Measurements from ENCODE around the gene GMCL2. TPM values are rescaled to one million over a fixed set of nuclear protein-coding genes. Genes with fewer than 3 reads are reported as not detected.
A peak's percentile ranks its signal among the peaks of the same experiment; 100 is the strongest.

GMCL2 gene
- total RNA-seq, 1 experiment from 2014 or later, result not detected

DNA sequence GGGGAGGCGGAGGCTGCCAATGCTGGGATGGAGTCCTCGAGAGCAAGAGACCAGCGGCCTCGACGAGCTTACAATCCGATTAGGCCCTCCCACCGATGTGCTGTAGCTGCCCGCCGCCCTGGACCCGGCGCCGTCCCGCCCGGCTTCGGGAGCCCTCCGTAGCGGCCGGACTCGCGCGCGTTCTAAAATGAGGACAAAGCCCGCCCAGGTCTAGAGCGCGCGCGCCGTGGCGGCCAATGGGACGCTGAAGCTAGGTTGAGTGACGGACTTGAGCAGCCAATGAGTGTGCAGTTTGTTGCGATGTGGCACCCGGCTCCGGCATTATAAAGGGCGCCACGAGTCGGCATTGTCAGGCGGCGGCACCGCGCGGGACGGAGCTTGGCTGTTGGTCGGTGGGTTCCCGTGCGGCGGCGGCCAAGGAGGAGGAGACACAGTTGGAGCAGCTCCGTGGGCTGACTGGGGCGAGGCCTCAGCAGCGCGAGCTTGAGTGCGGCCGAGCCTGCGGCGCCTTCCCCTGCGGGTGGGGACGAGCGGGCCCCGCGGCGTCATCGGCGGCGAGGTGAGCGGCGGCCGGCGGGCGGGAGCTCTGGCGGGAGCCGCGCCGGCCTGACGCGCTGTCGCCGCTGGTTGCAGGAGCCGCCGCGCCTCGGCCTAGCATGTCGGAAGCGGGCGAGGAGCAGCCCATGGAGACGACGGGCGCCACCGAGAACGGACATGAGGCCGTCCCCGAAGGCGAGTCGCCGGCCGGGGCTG is 17.2 kb upstream of the GMCL2 start, which contains the start of gene HNRNPAB:
Gene HNRNPAB, plus strand, starts transcription at position 352 of the 753 bp plus-strand sequence. Its CDS starts 305 bp downstream, at position 657.
- BruUV-seq (replicated peaks), result no TSS peak
- intact Hi-C loops (cut with micrococcal nuclease), result loop anchor here (5.0 kb wide), 1 partner anchor 52 kb away; the partner anchor contains the start of gene NHP2

DNA sequence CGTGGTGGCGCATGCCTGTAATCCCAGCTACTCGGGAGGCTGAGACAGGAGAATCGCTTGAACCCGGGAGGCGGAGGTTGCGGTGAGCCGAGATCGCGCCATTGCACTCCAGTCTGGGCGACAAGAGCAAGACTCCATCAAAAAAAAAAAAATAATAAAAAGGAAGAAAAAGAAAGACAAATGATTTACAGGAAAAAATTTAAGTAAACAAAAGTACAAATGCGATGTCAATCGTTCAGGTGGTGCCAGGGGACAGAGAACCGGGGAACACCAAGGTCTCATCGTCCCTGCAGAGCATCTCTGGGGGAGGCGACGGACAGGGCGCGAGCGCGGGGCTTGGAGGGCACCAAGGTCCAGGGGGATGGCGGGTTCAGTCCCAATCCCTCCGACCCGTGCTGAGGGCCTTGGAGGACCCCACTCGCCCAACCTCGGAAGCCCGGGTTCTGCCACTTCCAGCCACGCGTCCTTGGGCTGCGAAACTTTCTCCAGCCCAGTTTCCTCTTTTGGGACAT is 16.6 kb upstream of the GMCL2 start:
- TSS peak; percentile 78 for BruUV-seq (replicated peaks)
- H3K9ac ChIP-seq (ENCODE audit: low read length), result peak overlapping the region; percentile 94
- intact Hi-C loops (cut with micrococcal nuclease), result loop anchor here (5.0 kb wide), 1 partner anchor 51 kb away; the partner anchor contains the start of gene NHP2
- H3K4me3 ChIP-seq (ENCODE audit: low read length), result peak overlapping the region; percentile 92
- H3K27me3 ChIP-seq (ENCODE audit: low read length), result no peaks in the 10 kb centered on the region
- ChIA-PET CTCF (no interaction called here), POLR2A (ENCODE audit: unreplicated experiment) (interaction anchor here (0.5 to 0.6 kb wide), 3 partner anchors 20 to 1666 kb away, joined by 3 to 11 read pairs (median 6); no protein-coding TSS in a partner anchor)
- H3K4me2 ChIP-seq (ENCODE audit: low read length), result peak overlapping the region; percentile 87
- DNase-seq (no peak), ATAC-seq (peak; percentile 4; the same call in 1 of the 2 replicates)
- H2AFZ ChIP-seq (ENCODE audit: low read length), result peak overlapping the region; percentile 86
- H3K36me3 ChIP-seq (ENCODE audit: low read depth, low read length), result peaks cover 34% of the 10 kb centered on the region
- H3F3A ChIP-seq (ENCODE audit: low read length, unreplicated experiment), result no peaks in the 10 kb centered on the region
- H3K27ac ChIP-seq (ENCODE audit: low read length), result no peak overlapping the region
- peaks cover 35% of the 10 kb centered on the region for H4K20me1 ChIP-seq (ENCODE audit: low read length)
- peaks cover 50% of the 10 kb centered on the region for H3K79me2 ChIP-seq (ENCODE audit: low read length)
- TF ChIP-seq, protein P1, sequence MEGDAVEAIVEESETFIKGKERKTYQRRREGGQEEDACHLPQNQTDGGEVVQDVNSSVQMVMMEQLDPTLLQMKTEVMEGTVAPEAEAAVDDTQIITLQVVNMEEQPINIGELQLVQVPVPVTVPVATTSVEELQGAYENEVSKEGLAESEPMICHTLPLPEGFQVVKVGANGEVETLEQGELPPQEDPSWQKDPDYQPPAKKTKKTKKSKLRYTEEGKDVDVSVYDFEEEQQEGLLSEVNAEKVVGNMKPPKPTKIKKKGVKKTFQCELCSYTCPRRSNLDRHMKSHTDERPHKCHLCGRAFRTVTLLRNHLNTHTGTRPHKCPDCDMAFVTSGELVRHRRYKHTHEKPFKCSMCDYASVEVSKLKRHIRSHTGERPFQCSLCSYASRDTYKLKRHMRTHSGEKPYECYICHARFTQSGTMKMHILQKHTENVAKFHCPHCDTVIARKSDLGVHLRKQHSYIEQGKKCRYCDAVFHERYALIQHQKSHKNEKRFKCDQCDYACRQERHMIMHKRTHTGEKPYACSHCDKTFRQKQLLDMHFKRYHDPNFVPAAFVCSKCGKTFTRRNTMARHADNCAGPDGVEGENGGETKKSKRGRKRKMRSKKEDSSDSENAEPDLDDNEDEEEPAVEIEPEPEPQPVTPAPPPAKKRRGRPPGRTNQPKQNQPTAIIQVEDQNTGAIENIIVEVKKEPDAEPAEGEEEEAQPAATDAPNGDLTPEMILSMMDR (conservative IDR thresholded peaks at IDR 0.05; ENCODE audit: low read depth, low read length), result no peak
- TF ChIP-seq EZH2 (IDR thresholded peaks at IDR 0.05; ENCODE audit: low read length, unreplicated experiment), result no peak
- no peak for TF ChIP-seq EZH2phosphoT487 (IDR thresholded peaks at IDR 0.05; ENCODE audit: borderline replicate concordance, low read length)
- H3K9me3 ChIP-seq (ENCODE audit: low read length), result no peaks in the 10 kb centered on the region
- H3K4me1 ChIP-seq (ENCODE audit: insufficient read depth, low read length), result peaks cover 31% of the 10 kb centered on the region
- H3K9me2 ChIP-seq (replicated peaks; ENCODE audit: low read length), result no peaks in the 10 kb centered on the region

More for the DNA sequence above, 17.2 kb upstream of the GMCL2 start, which contains the start of gene HNRNPAB:
- POLR2A ChIA-PET (ENCODE audit: unreplicated experiment), result interaction anchor here (0.5 to 0.8 kb wide), 4 partner anchors 21 to 1666 kb away, joined by 3 to 11 read pairs (median 4); partner anchors contain the start of gene NHP2
- peak within 1 kb of the TSS; percentile 94 for H3K9ac ChIP-seq (ENCODE audit: low read length)
- H4K20me1 ChIP-seq (ENCODE audit: low read length), result peaks cover 41% of the 10 kb centered on the region
- peak within 1 kb of the TSS; percentile 92 for H3K4me3 ChIP-seq (ENCODE audit: low read length)
- ATAC-seq (peak; percentile 74), DNase-seq (peak; percentile 96)
- peak within 1 kb of the TSS; percentile 21; the same call in 1 of the 2 replicates for H3K27ac ChIP-seq (ENCODE audit: low read length)
- no peaks in the 10 kb centered on the region for H3K9me2 ChIP-seq (replicated peaks; ENCODE audit: low read length)
- H3K27me3 ChIP-seq (ENCODE audit: low read length), result no peaks in the 10 kb centered on the region
- peaks cover 31% of the 10 kb centered on the region for H3K4me1 ChIP-seq (ENCODE audit: insufficient read depth, low read length)
- H3K36me3 ChIP-seq (ENCODE audit: low read depth, low read length), result peaks cover 40% of the 10 kb centered on the region
- TF ChIP-seq EZH2 (IDR thresholded peaks at IDR 0.05; ENCODE audit: low read length, unreplicated experiment) (no peak), EZH2phosphoT487 (IDR thresholded peaks at IDR 0.05; ENCODE audit: borderline replicate concordance, low read length) (no peak)
- TF ChIP-seq, protein P1 (conservative IDR thresholded peaks at IDR 0.05; ENCODE audit: low read depth, low read length), result no peak
- H3K9me3 ChIP-seq (ENCODE audit: low read length), result no peaks in the 10 kb centered on the region
- H3F3A ChIP-seq (ENCODE audit: low read length, unreplicated experiment), result no peaks in the 10 kb centered on the region
- H2AFZ ChIP-seq (ENCODE audit: low read length), result peak within 1 kb of the TSS; percentile 86
- CTCF ChIA-PET, result no interaction called here
- H3K79me2 ChIP-seq (ENCODE audit: low read length), result peaks cover 57% of the 10 kb centered on the region
- H3K4me2 ChIP-seq (ENCODE audit: low read length), result peak within 1 kb of the TSS; percentile 93
